GM12875 (cell line): ENCODE measurements around the gene GAS6.
"Not testable (repeated sequence)": the region's sequence is repeated elsewhere in the genome, so short reads cannot be mapped to it uniquely, and the experiment has no call there.

Source experiments
- H3K4me3 ChIP-seq: one replicate; pipeline ENCODE4 v1.5.1; 2011; ENCODE audit warnings: low read depth, low read length, control low read depth
- CTCF ChIP-seq: IDR thresholded peaks from 2 replicates; pipeline ENCODE4 v1.5.1; 2011; ENCODE audit warnings: low read depth, mild to moderate bottlenecking, control low read depth, inconsistent platforms, low read length, moderate library complexity, borderline replicate concordance; ENCODE audit not compliant: insufficient read depth

The GAS6 gene

GRCh38 chr13:113834496-113835200 is 29.2 kb downstream of the GAS6 start:
- no peak overlapping the region for H3K4me3 ChIP-seq
- no peak for TF ChIP-seq CTCF

GRCh38 chr13:113834006-113834405 is 29.9 kb downstream of the GAS6 start:
- not testable (repeated sequence) for H3K4me3 ChIP-seq

- H3K4me3 ChIP-seq, result no peak overlapping the region
- TF ChIP-seq CTCF, result no peak
Measured at GRCh38 chr13:113833111-113833830, 30.6 kb downstream of the GAS6 start.

- no peak overlapping the region for H3K4me3 ChIP-seq
- TF ChIP-seq CTCF, result no peak
Measured at GRCh38 chr13:113832631-113833030, 31.2 kb downstream of the GAS6 start.

GRCh38 chr13:113832205-113832604 is 31.7 kb downstream of the GAS6 start:
- TF ChIP-seq CTCF, result no peak

GRCh38 chr13:113831061-113831460 is 32.8 kb downstream of the GAS6 start:
- no peak overlapping the region for H3K4me3 ChIP-seq
- TF ChIP-seq CTCF, result no peak

More at GRCh38 chr13:113832205-113832604, 31.7 kb downstream of the GAS6 start:
- H3K4me3 ChIP-seq, result no peak overlapping the region

- not testable (repeated sequence) for H3K4me3 ChIP-seq
Measured at GRCh38 chr13:113830426-113830950, 33.4 kb downstream of the GAS6 start.

GRCh38 chr13:113828282-113828825 is 35.5 kb downstream of the GAS6 start:
- no peak overlapping the region for H3K4me3 ChIP-seq
- no peak for TF ChIP-seq CTCF
